ENCODE results near the gene CELSR2. TPM values are rescaled to one million over a fixed set of nuclear protein-coding genes. Genes with fewer than 3 reads are reported as not detected.

The CELSR2 gene
- total and polyA plus RNA-seq, 10 donors, result 0.20 to 2.9 (median 1.1) TPM

DNA sequence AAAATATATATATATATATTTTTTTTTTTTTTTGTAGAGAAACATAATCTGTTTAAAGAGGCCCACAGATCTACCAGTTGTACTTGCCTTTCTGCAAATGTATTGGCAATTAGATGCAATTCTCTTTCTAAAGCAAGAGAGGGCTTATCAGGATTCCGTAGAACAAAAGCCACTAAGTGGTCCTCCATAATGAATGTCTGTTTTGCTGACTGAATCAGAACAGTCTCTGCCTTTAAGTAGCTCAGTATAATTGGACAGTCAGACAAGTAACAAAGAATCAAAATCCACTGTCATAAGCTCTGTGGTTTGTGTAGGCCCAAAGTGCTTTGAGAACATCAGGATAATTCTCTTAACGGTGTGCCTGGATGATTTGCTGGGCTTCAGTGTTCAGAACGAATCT is 18.3 kb upstream of the CELSR2 start:
- intact Hi-C loops (cut with DNase I; ENCODE audit: low total_unique reads), result no loop called here
- no peak for DNase-seq
- WGBS, 5 donors, result 83 to 94% (median 92%) methylated on average over 3 of the region's 3 CpGs
- H3K9me3 ChIP-seq, result no peaks in the 10 kb centered on the region
- no peak overlapping the region for H3K4me3 ChIP-seq
- TF ChIP-seq, protein P1, sequence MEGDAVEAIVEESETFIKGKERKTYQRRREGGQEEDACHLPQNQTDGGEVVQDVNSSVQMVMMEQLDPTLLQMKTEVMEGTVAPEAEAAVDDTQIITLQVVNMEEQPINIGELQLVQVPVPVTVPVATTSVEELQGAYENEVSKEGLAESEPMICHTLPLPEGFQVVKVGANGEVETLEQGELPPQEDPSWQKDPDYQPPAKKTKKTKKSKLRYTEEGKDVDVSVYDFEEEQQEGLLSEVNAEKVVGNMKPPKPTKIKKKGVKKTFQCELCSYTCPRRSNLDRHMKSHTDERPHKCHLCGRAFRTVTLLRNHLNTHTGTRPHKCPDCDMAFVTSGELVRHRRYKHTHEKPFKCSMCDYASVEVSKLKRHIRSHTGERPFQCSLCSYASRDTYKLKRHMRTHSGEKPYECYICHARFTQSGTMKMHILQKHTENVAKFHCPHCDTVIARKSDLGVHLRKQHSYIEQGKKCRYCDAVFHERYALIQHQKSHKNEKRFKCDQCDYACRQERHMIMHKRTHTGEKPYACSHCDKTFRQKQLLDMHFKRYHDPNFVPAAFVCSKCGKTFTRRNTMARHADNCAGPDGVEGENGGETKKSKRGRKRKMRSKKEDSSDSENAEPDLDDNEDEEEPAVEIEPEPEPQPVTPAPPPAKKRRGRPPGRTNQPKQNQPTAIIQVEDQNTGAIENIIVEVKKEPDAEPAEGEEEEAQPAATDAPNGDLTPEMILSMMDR (IDR thresholded peaks at IDR 0.05 in 8 of 11, conservative IDR thresholded peaks at IDR 0.05 in 3 of 11), result no peak
- TF ChIP-seq POLR2A (IDR thresholded peaks at IDR 0.05), result no peak
- no peak for TF ChIP-seq POLR2AphosphoS5 (IDR thresholded peaks at IDR 0.05)
- H3K4me1 ChIP-seq, result peaks cover 0 to 5% (median 0%) of the 10 kb centered on the region in 6 donors
- peaks cover 6 to 98% (median 88%) of the 10 kb centered on the region in 6 donors for H3K36me3 ChIP-seq
- H3K27ac ChIP-seq, result no peak overlapping the region
- no peaks in the 10 kb centered on the region for H3K27me3 ChIP-seq (replicated peaks in 1 of 7)

DNA sequence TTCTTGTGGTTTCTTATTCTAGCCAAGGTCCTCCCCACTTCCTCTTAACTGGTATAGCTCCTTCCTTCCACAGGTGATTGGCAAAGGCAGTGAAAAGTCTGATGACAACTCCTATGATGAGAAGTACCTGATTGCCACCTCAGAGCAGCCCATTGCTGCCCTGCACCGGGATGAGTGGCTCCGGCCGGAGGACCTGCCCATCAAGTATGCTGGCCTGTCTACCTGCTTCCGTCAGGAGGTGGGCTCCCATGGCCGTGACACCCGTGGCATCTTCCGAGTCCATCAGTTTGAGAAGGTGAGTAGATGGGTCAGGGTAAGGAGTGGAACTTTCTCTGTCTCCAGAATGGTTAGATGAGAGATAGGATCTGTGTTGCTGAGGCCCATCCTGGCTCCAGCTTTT is 14.2 kb upstream of the CELSR2 start:
- Histone ChIP-seq H3K4me1 (no peaks in the 10 kb centered on the region), H3K36me3 (peaks cover 3 to 96% (median 93%) of the 10 kb centered on the region in 6 donors), H3K4me3 (no peak overlapping the region), H3K27ac (no peak overlapping the region), H3K27me3 (replicated peaks in 1 of 7) (no peaks in the 10 kb centered on the region), H3K9me3 (no peaks in the 10 kb centered on the region)
- intact Hi-C loops (cut with DNase I; ENCODE audit: low total_unique reads), result no loop called here
- TF ChIP-seq POLR2AphosphoS5 (IDR thresholded peaks at IDR 0.05) (no peak), POLR2A (IDR thresholded peaks at IDR 0.05) (no peak)
- TF ChIP-seq, protein P1 (IDR thresholded peaks at IDR 0.05 in 8 of 11, conservative IDR thresholded peaks at IDR 0.05 in 3 of 11), result no peak
- DNase-seq, result no peak
- 95 to 99% (median 98%) methylated on average over 7 of the region's 7 CpGs for WGBS, 5 donors

DNA sequence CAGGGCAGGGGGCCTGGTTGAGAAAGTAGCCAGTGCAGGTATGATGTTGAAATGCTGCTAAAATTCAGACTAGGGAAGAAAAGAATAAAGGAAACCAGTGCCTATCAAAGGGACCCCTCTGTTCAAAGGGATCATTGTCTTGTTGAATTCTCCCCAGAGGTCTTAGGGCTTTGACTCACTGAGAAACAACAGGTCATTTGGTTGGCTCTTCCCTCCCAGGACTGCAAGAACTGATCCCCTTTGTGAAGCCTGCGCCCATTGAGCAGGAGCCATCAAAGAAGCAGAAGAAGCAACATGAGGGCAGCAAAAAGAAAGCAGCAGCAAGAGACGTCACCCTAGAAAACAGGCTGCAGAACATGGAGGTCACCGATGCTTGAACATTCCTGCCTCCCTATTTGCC is 11.8 kb upstream of the CELSR2 start:
- H3K36me3 ChIP-seq, result peaks cover 3 to 72% (median 69%) of the 10 kb centered on the region in 6 donors
- intact Hi-C loops (cut with DNase I; ENCODE audit: low total_unique reads), result no loop called here
- H3K4me1 ChIP-seq, result peaks cover 8 to 23% (median 16%) of the 10 kb centered on the region in 6 donors
- no peak for DNase-seq
- H3K27me3 ChIP-seq (replicated peaks in 1 of 7), result peaks cover 0 to 18% (median 0%) of the 10 kb centered on the region in 7 donors
- 93 to 100% (median 97%) methylated on average over 3 of the region's 3 CpGs for WGBS, 5 donors
- no peak overlapping the region for H3K27ac ChIP-seq
- no peaks in the 10 kb centered on the region for H3K9me3 ChIP-seq
- TF ChIP-seq POLR2A (IDR thresholded peaks at IDR 0.05) (no peak), POLR2AphosphoS5 (IDR thresholded peaks at IDR 0.05) (no peak)
- TF ChIP-seq, protein P1 (IDR thresholded peaks at IDR 0.05 in 8 of 11, conservative IDR thresholded peaks at IDR 0.05 in 3 of 11), result no peak
- no peak overlapping the region for H3K4me3 ChIP-seq

DNA sequence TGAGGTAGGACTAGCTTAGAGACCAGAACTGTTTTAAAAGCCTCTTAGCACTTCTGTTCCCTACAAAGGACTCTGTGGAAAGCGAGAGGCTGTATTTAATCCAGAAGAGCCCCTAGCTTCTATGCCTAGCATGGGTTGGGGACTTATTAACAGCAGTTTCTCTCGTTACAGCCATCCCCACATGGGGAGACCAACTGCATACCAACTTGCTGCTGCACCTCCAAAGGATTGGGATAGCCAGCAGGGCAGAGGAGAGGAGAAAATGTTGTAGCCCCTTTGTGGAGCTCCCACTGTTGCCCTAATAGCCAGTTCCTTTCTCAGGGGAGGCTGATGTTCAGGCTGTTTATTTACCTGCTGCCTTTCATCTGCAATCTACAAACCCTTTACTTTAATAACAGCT is 11.0 kb upstream of the CELSR2 start:
- peaks cover 3 to 63% (median 60%) of the 10 kb centered on the region in 6 donors for H3K36me3 ChIP-seq

More for the DNA sequence above, 11.0 kb upstream of the CELSR2 start:
- Histone ChIP-seq H3K4me3 (no peak overlapping the region), H3K27ac (no peak overlapping the region), H3K4me1 (peaks cover 8 to 25% (median 17%) of the 10 kb centered on the region in 6 donors), H3K27me3 (replicated peaks in 1 of 7) (peaks cover 0 to 26% (median 0%) of the 10 kb centered on the region in 7 donors), H3K9me3 (no peaks in the 10 kb centered on the region)
- intact Hi-C loops (cut with DNase I; ENCODE audit: low total_unique reads), result no loop called here
- no peak for DNase-seq
- 89 to 100% (median 94%) methylated on average over 2 of the region's 2 CpGs for WGBS, 5 donors
- TF ChIP-seq, protein P1 (IDR thresholded peaks at IDR 0.05 in 8 of 11, conservative IDR thresholded peaks at IDR 0.05 in 3 of 11), result no peak
- TF ChIP-seq POLR2A (IDR thresholded peaks at IDR 0.05), result no peak
- TF ChIP-seq POLR2AphosphoS5 (IDR thresholded peaks at IDR 0.05), result no peak

Data from spleen (tissue), 11 donors.